Middle frontal gyrus (tissue), 1 donor: ENCODE data around the gene ABCB4.

ENCODE experiments used
- DNase-seq: peaks from one replicate; pipeline ENCODE4 v3.0.0-alpha.2; 2015; ENCODE audit warnings: low spot score; ENCODE audit errors: extremely low spot score

Gene ABCB4

GRCh38 chr7:87424075-87424474 lies 51.4 kb downstream of the ABCB4 start:
- DNase-seq, result no peak

- DNase-seq, result no peak
Measured at GRCh38 chr7:87420173-87420572, 55.3 kb downstream of the ABCB4 start.

GRCh38 chr7:87416682-87417587 lies 58.5 kb downstream of the ABCB4 start:
- peak; percentile 76 for DNase-seq

GRCh38 chr7:87414794-87415188 lies 60.7 kb downstream of the ABCB4 start:
- DNase-seq, result no peak

- no peak for DNase-seq
Measured at GRCh38 chr7:87413951-87414793, 61.3 kb downstream of the ABCB4 start.

GRCh38 chr7:87413029-87413428 lies 62.5 kb downstream of the ABCB4 start:
- no peak for DNase-seq

GRCh38 chr7:87411186-87411585 lies 64.3 kb downstream of the ABCB4 start:
- no peak for DNase-seq

GRCh38 chr7:87404674-87405073 lies 70.8 kb downstream of the ABCB4 start:
- DNase-seq, result no peak

- DNase-seq, result no peak
Measured at GRCh38 chr7:87398446-87398845, 77.0 kb downstream of the ABCB4 start.

- DNase-seq, result no peak
Measured at GRCh38 chr7:87395442-87396020, 79.9 kb downstream of the ABCB4 start.

- no peak for DNase-seq
Measured at GRCh38 chr7:87391020-87391701, 84.3 kb downstream of the ABCB4 start.

GRCh38 chr7:87380905-87381304 lies 94.6 kb downstream of the ABCB4 start:
- no peak for DNase-seq

GRCh38 chr7:87375662-87376435 lies 99.6 kb downstream of the ABCB4 start:
- no peak for DNase-seq

GRCh38 chr7:87370660-87371180 lies 104.8 kb downstream of the ABCB4 start:
- DNase-seq, result no peak

GRCh38 chr7:87369216-87369615 lies 106.3 kb downstream of the ABCB4 start:
- DNase-seq, result no peak

- no peak for DNase-seq
Measured at GRCh38 chr7:87364246-87364645, 111.2 kb downstream of the ABCB4 start.

GRCh38 chr7:87363342-87363741 lies 112.1 kb downstream of the ABCB4 start:
- no peak for DNase-seq

- DNase-seq, result no peak
Measured at GRCh38 chr7:87361320-87361719, 114.2 kb downstream of the ABCB4 start.

GRCh38 chr7:87359366-87359765 lies 116.1 kb downstream of the ABCB4 start:
- no peak for DNase-seq

GRCh38 chr7:87356448-87356847 lies 119.0 kb downstream of the ABCB4 start:
- no peak for DNase-seq
